T-helper 2 cell (primary cell): Measurements from ENCODE around the gene FAM124A.
"Not testable (repeated sequence)": the region's sequence is repeated elsewhere in the genome, so short reads cannot be mapped to it uniquely, and the experiment has no call there.

Source experiments
- DNase-seq, 5 experiments: peaks; one replicate each; pipeline versions ENCODE4 v3.0.0 to v3.0.0-alpha.2; 2012 to 2022

Gene FAM124A

GRCh38 chr13:51271528-51272085, 49.4 kb downstream of the FAM124A start:
- DNase-seq, result no peak

- DNase-seq, result no peak
These were observed 52.9 kb downstream of the FAM124A start for GRCh38 chr13:51275101-51275500.

- DNase-seq, result no peak
These were observed 54.4 kb downstream of the FAM124A start for GRCh38 chr13:51276636-51277035.

- DNase-seq, result no peak
These were observed 55.7 kb downstream of the FAM124A start for GRCh38 chr13:51277928-51278327.

GRCh38 chr13:51278426-51279130, 56.4 kb downstream of the FAM124A start:
- no peak for DNase-seq

GRCh38 chr13:51280379-51280940, 58.3 kb downstream of the FAM124A start:
- no peak for DNase-seq

- DNase-seq, result no peak
These were observed 60.1 kb downstream of the FAM124A start for GRCh38 chr13:51282322-51282721.

GRCh38 chr13:51282923-51283322, 60.7 kb downstream of the FAM124A start:
- not testable (repeated sequence) for DNase-seq

- DNase-seq, result no peak
These were observed 61.2 kb downstream of the FAM124A start for GRCh38 chr13:51283371-51283770.

GRCh38 chr13:51284339-51284738, 62.1 kb downstream of the FAM124A start:
- no peak for DNase-seq

- peak; percentile 5 to 69 (median 44) for DNase-seq
These were observed 64.2 kb downstream of the FAM124A start for GRCh38 chr13:51286135-51287002.

GRCh38 chr13:51287758-51288157, 65.6 kb downstream of the FAM124A start:
- no peak for DNase-seq

GRCh38 chr13:51288254-51288653, 66.1 kb downstream of the FAM124A start:
- not testable (repeated sequence) for DNase-seq

GRCh38 chr13:51291341-51291740, 69.1 kb downstream of the FAM124A start:
- no peak for DNase-seq

- no peak for DNase-seq
These were observed 69.9 kb downstream of the FAM124A start for GRCh38 chr13:51292000-51292565.

GRCh38 chr13:51297556-51297955, 75.4 kb downstream of the FAM124A start:
- no peak for DNase-seq

- no peak for DNase-seq
These were observed 76.6 kb downstream of the FAM124A start for GRCh38 chr13:51298812-51299211.

- DNase-seq, result no peak
These were observed 80.9 kb downstream of the FAM124A start for GRCh38 chr13:51303063-51303552.

GRCh38 chr13:51303882-51304281, 81.7 kb downstream of the FAM124A start:
- DNase-seq, result no peak

GRCh38 chr13:51305271-51305967, 83.2 kb downstream of the FAM124A start:
- DNase-seq, result no peak

- DNase-seq, result no peak
These were observed 86.6 kb downstream of the FAM124A start for GRCh38 chr13:51308781-51309180.

- no peak for DNase-seq
These were observed 89.0 kb downstream of the FAM124A start for GRCh38 chr13:51311231-51311630.
